BLaER1 (cell line): ENCODE results near the gene HOXD11.

Experiments
- H3K27ac ChIP-seq: shearing (Covaris generic); formaldehyde crosslinking; 2 replicates; pipeline ENCODE4 v1.8.1; 2022
- H3K27me3 ChIP-seq: shearing (Covaris generic); formaldehyde crosslinking; 2 replicates; pipeline ENCODE4 v1.8.1; 2022
- H3K36me3 ChIP-seq: shearing (Covaris generic); formaldehyde crosslinking; 2 replicates; pipeline ENCODE4 v1.8.1; 2022
- H3K4me1 ChIP-seq: shearing (Covaris generic); formaldehyde crosslinking; 2 replicates; pipeline ENCODE4 v1.8.1; 2022
- H3K4me2 ChIP-seq: shearing (Covaris generic); formaldehyde crosslinking; 2 replicates; pipeline ENCODE4 v1.8.1; 2022
- H3K4me3 ChIP-seq: shearing (Covaris generic); formaldehyde crosslinking; 2 replicates; pipeline ENCODE4 v1.8.1; 2022
- H3K9ac ChIP-seq: shearing (Covaris generic); formaldehyde crosslinking; 2 replicates; pipeline ENCODE4 v1.8.1; 2022
- H3K9me3 ChIP-seq: shearing (Covaris generic); formaldehyde crosslinking; 2 replicates; pipeline ENCODE4 v1.8.1; 2022
- H4K20me1 ChIP-seq: shearing (Covaris generic); formaldehyde crosslinking; 2 replicates; pipeline ENCODE4 v1.8.1; 2022
- Cebpa-rat ChIP-seq: shearing (Covaris generic); IDR thresholded peaks from 2 replicates; pipeline ENCODE4 v1.8.1; 2022

HOXD11 gene

DNA sequence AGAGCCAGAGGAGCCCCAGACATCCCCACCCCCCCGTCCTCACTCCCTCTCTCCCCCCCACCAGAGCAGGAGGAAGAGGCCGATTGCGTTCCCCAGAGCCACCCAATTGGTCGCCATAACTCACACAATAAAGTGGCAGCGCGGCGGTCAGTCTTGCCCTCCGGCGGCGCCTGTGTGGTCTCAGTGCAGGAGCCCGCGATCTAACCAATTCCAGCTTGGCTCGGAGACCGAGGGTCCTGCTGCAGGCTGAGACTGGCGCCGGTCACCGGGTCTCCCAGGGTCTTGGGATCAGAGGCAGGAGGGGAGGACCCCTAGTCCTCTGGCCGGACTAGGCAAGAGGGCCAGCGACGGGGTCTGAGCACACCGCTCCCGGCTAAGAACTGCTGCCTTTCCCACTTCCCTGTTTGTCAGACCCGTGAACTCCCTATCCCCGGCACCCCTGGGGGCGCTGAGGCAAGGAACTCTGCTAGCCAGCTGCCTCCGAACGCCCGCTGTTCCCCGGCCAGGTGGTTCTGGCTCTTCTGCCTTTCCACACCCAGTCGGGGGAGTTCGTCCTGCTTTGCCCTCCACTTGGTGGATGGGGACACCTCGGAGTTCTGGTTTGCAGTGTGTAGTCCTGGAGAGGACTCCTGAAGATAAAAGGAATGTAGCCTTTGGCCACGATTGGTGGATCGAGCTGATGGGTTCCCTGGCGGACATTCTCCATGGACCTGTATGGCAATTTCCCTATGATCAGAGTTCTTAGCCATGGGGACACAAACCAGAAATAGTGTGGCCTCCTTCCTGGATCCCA lies 8.5 kb upstream of the HOXD11 start:
- no peak overlapping the region for H3K9ac ChIP-seq
- H3K4me3 ChIP-seq, result no peak overlapping the region

DNA sequence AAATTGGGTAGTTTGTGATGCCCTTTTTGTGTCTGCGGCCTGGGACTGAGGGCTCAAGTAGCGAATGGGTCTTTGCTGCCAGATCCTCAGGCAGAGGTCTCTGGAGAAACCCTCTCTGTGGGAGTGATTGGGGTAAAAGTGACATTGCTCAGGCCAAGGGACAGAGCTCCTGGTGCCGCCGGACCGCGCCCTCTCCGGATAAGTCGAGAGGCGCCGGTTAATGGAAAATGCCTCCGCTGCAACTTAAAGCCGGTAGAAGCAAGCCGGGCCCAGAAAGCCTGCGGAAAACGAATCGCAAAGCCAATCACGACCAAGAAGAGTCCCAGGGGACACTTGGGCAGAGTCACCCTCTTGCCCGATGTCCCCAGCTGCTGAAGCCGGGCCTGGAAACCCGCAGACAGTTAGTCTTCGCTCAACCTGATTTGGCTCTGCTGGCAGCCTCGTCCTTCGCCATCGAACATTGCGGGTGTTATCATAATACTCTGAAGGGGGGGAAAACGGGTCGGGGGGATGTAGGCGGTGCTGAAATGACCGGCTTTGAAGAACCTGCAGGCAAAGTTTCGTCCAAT lies 7.8 kb upstream of the HOXD11 start:
- Histone ChIP-seq H3K4me1 (peaks cover 9% of the 10 kb centered on the region), H3K4me3 (no peak overlapping the region), H3K36me3 (no peaks in the 10 kb centered on the region), H3K4me2 (no peak overlapping the region), H4K20me1 (peaks cover 90% of the 10 kb centered on the region), H3K27me3 (peaks cover 100% of the 10 kb centered on the region), H3K27ac (no peak overlapping the region), H3K9ac (no peak overlapping the region), H3K9me3 (peaks cover 51% of the 10 kb centered on the region)
- no peak for TF ChIP-seq Cebpa-rat

More for the DNA sequence above, 8.5 kb upstream of the HOXD11 start:
- peaks cover 9% of the 10 kb centered on the region for H3K4me1 ChIP-seq
- no peak overlapping the region for H3K4me2 ChIP-seq
- H3K36me3 ChIP-seq, result no peaks in the 10 kb centered on the region
- TF ChIP-seq Cebpa-rat, result no peak
- H4K20me1 ChIP-seq, result peaks cover 92% of the 10 kb centered on the region
- H3K27ac ChIP-seq, result no peak overlapping the region
- H3K9me3 ChIP-seq, result peaks cover 46% of the 10 kb centered on the region
- H3K27me3 ChIP-seq, result peaks cover 100% of the 10 kb centered on the region

DNA sequence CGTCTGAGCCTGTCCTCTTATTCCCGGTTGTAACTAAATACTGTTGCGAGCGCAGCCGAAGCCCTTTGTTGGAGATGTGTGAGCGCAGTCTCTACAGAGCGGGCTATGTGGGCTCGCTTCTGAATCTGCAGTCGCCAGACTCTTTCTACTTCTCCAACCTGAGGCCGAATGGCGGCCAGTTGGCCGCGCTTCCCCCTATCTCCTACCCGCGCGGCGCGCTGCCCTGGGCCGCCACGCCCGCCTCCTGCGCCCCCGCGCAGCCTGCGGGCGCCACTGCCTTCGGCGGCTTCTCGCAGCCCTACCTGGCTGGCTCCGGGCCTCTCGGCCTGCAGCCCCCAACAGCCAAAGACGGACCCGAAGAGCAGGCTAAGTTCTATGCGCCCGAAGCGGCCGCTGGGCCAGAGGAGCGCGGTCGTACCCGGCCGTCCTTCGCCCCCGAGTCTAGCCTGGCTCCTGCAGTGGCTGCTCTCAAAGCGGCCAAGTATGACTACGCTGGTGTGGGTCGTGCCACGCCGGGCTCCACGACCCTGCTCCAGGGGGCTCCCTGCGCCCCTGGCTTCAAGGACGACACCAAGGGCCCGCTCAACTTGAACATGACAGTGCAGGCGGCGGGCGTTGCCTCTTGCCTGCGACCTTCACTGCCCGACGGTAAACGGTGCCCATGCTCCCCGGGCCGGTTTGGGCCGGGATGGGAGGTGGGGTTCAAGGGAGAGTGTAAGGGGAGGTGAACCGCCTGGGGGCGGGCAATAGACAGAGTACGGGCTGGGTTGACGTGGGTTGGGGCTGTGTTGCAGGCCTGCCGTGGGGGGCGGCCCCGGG lies 7.1 kb upstream of the HOXD11 start, which contains the start of gene HOXD12:
Gene HOXD12, plus strand, starts transcription at position 68 of the 819 bp plus-strand sequence. Its CDS starts 7 bp downstream, at position 75.
- Histone ChIP-seq H3K27ac (no peak within 1 kb of the TSS), H3K9me3 (peaks cover 57% of the 10 kb centered on the region), H3K36me3 (no peaks in the 10 kb centered on the region), H3K4me1 (peaks cover 9% of the 10 kb centered on the region), H3K27me3 (peaks cover 100% of the 10 kb centered on the region), H3K4me3 (no peak within 1 kb of the TSS), H4K20me1 (peaks cover 83% of the 10 kb centered on the region), H3K4me2 (no peak within 1 kb of the TSS), H3K9ac (no peak within 1 kb of the TSS)
- TF ChIP-seq Cebpa-rat, result no peak

DNA sequence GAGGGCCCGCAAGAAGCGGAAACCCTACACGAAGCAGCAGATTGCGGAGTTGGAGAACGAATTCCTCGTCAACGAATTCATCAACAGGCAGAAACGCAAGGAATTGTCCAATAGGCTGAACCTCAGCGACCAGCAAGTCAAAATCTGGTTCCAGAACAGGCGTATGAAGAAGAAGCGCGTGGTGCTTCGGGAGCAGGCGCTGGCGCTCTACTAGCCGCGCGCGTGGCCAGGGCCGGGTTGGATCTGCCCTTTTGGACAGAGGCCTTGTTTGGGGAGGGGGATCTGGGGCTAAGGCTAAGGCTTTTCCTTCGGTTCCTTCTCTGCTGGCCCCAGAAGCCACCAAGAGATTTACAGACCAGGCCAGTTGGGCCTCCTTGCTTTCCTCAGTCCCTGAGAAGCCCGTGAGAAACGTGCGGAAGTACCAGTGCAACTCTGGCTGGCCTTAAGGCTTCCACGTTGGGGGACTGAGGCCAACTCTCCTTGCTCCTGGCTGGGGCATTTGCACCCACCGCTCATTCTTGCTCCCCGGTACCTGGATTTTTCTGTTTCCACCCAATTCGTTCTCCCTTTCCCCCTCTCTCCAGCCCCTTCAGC lies 6.4 kb upstream of the HOXD11 start:
- TF ChIP-seq Cebpa-rat, result no peak
- Histone ChIP-seq H4K20me1 (peaks cover 76% of the 10 kb centered on the region), H3K27me3 (peaks cover 100% of the 10 kb centered on the region), H3K4me3 (no peak overlapping the region), H3K36me3 (no peaks in the 10 kb centered on the region), H3K4me2 (no peak overlapping the region), H3K9me3 (peaks cover 65% of the 10 kb centered on the region), H3K9ac (no peak overlapping the region), H3K4me1 (peaks cover 9% of the 10 kb centered on the region), H3K27ac (no peak overlapping the region)

DNA sequence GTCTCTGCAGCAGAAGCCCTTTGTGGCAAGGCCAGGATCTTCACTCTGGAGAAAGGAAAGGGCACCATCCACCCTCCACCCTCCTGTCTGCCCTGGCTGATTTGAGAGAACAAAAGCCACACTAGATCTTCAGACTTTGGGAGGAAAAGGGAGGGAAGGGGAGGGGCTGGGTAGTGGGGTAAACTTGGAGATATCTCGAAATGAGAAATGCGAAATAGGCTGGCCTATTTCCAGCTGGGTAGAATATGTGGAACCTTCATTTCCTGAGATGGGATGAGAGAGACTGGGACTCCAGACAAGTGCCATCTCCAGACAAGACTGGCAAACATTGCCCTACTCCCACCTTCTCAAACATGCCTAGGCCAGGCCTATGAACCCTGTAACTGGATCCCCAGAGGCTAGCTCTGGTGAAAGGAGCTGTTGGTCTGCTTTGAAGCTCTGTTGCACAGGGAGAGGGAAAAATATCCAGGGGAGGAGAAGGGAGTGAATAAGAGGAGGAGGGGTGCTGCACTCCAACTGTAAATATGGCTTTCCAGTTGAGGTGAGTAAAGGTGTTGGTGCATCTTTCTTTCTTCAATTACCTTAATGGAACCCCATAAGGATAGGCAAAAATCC lies 5.8 kb upstream of the HOXD11 start:
- Histone ChIP-seq H4K20me1 (peaks cover 69% of the 10 kb centered on the region), H3K4me2 (no peak overlapping the region), H3K4me1 (peaks cover 9% of the 10 kb centered on the region), H3K36me3 (no peaks in the 10 kb centered on the region), H3K9me3 (peaks cover 71% of the 10 kb centered on the region), H3K27me3 (peaks cover 100% of the 10 kb centered on the region), H3K27ac (no peak overlapping the region), H3K9ac (no peak overlapping the region), H3K4me3 (no peak overlapping the region)
- no peak for TF ChIP-seq Cebpa-rat

DNA sequence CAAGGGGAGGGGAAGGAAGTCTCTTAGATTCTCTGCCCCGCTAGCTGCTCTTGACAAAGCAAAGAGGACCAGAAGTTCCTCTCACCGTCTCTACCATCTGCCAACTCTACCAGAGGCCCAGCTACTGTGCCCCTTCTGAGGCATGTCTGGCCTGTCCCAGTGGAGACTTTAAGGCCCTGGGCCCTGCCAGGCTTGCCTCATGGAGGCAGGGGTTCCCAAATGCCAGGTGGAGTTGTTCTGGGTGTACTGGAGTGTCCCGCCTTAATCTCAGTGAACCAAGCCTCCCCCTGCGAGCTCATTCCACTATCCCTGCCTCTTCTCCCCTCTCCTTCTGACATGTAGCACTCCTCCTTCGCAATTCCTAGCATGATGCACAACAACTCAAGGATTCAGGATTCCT lies 5.2 kb upstream of the HOXD11 start:
- no peak for TF ChIP-seq Cebpa-rat
- peaks cover 100% of the 10 kb centered on the region for H3K27me3 ChIP-seq
- no peak overlapping the region for H3K27ac ChIP-seq

DNA sequence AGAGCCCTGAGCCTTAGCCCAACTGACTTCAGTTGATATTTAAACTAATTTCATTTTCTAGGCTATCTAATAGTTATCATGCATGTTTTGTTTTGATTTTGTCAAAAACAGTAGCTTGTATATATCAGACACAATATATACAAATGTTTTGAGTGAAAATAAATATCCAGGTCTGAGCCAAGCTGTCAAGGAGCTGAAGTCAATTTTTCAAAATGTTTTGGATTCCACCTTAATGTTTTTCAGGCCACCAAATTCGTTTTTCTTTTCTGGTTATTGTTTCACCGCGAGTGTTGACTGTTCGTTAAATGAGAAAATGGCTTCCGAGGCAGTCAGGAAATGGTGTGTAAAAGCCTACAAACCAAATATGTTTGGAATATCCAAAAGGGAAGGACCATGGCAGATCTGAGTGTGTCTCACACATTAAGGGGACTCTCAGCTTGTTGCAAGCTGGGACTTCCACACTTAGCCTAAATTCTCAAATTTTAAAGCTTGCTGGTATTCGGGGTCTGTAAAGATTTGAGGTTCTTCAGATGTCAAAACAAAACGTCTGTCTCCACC lies 4.7 kb upstream of the HOXD11 start:
- H4K20me1 ChIP-seq, result peaks cover 58% of the 10 kb centered on the region; the same call in 1 of the 2 replicates
- H3K36me3 ChIP-seq, result no peaks in the 10 kb centered on the region
- TF ChIP-seq Cebpa-rat, result no peak
- H3K27me3 ChIP-seq, result peaks cover 99% of the 10 kb centered on the region
- H3K4me3 ChIP-seq, result no peak overlapping the region
- no peak overlapping the region for H3K27ac ChIP-seq
- no peak overlapping the region for H3K4me2 ChIP-seq
- H3K9me3 ChIP-seq, result peaks cover 82% of the 10 kb centered on the region
- H3K4me1 ChIP-seq, result peaks cover under 1% of the 10 kb centered on the region
- no peak overlapping the region for H3K9ac ChIP-seq

More for the DNA sequence above, 5.2 kb upstream of the HOXD11 start:
- peaks cover 77% of the 10 kb centered on the region for H3K9me3 ChIP-seq
- no peak overlapping the region for H3K9ac ChIP-seq
- H4K20me1 ChIP-seq, result peaks cover 64% of the 10 kb centered on the region
- H3K4me1 ChIP-seq, result peaks cover 6% of the 10 kb centered on the region
- H3K4me3 ChIP-seq, result no peak overlapping the region
- H3K4me2 ChIP-seq, result no peak overlapping the region
- no peaks in the 10 kb centered on the region for H3K36me3 ChIP-seq

DNA sequence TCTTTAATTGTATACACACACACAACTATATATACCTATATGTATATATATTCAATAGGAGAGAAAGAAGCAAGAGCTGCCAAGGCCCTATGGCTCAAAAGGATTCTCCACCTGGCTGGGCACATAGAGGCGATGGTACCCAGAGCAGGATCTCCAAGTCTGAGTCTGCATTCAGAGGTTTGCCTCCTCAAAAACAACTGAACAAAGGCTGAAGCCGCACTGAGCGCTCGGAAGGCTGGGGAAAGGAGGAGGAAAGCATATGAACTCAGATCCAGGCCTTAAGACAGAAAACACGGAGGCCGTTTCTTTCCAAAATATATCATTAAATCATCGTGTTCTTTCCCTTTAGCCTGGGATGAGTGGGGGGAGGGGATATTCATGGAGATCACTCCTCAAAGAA lies 3.9 kb upstream of the HOXD11 start:
- Histone ChIP-seq H3K27ac (no peak overlapping the region), H3K9me3 (peaks cover 88% of the 10 kb centered on the region), H3K36me3 (no peaks in the 10 kb centered on the region), H4K20me1 (peaks cover 52% of the 10 kb centered on the region; the same call in 1 of the 2 replicates), H3K9ac (no peak overlapping the region), H3K27me3 (peaks cover 95% of the 10 kb centered on the region), H3K4me3 (no peak overlapping the region), H3K4me1 (no peaks in the 10 kb centered on the region), H3K4me2 (no peak overlapping the region)
- TF ChIP-seq Cebpa-rat, result no peak
